Measurements from ENCODE around the gene ZSCAN26.
"Not testable (repeated sequence)": the region's sequence is repeated elsewhere in the genome, so short reads cannot be mapped to it uniquely, and the experiment has no call there.

Gene ZSCAN26

GRCh38 chr6:28312939-28313338, 46.0 kb downstream of the ZSCAN26 start:
- in situ Hi-C loops (cut with MboI; ENCODE audit: low sequenced_read_pairs): no loop called here
- Histone ChIP-seq H3K36me3 (replicated peaks) (no peaks in the 10 kb centered on the region), H3K9me3 (no peaks in the 10 kb centered on the region), H3K4me1 (peaks cover 8% of the 10 kb centered on the region), H3K4me3 (no peak overlapping the region), H3K27me3 (ENCODE audit: low read depth) (no peaks in the 10 kb centered on the region)
- no peak for DNase-seq (ENCODE audit: low spot score in 2 of 2)

GRCh38 chr6:28315628-28316027, 48.7 kb downstream of the ZSCAN26 start:
- peaks cover 8% of the 10 kb centered on the region for H3K4me1 ChIP-seq
- H3K36me3 ChIP-seq (replicated peaks): no peaks in the 10 kb centered on the region
- no peak overlapping the region for H3K4me3 ChIP-seq
- no peaks in the 10 kb centered on the region for H3K9me3 ChIP-seq
- DNase-seq (ENCODE audit: low spot score in 2 of 2): no peak
- no peaks in the 10 kb centered on the region for H3K27me3 ChIP-seq (ENCODE audit: low read depth)
- in situ Hi-C loops (cut with MboI; ENCODE audit: low sequenced_read_pairs): no loop called here

- H3K36me3 ChIP-seq (replicated peaks); H3K4me1 ChIP-seq; H3K27me3 ChIP-seq (ENCODE audit: low read depth); H3K4me3 ChIP-seq; in situ Hi-C loops (cut with MboI; ENCODE audit: low sequenced_read_pairs); DNase-seq (ENCODE audit: low spot score in 2 of 2); H3K9me3 ChIP-seq: not testable (repeated sequence)
Observed at GRCh38 chr6:28317866-28318265, 50.9 kb downstream of the ZSCAN26 start.

DNA sequence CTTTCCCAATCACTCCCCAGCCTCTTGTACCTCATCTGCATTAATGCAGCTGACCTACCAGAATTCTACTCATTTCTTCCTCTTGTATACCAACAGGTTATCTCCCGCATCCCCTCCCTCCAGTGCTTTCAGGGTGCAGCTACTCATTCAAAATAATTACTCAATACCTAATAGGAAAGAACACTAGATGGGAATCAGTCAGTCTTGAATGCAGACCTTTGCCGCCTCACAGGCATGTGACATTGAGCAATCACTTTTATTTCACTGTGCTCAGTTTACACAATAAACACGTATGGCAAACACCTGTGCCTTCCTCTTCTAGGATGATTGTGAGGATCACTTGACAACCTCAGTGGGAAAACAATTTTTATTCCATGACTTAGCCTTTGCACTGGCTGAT, 55.7 kb downstream of the ZSCAN26 start:
- DNase-seq (ENCODE audit: low spot score in 2 of 2): no peak
- Histone ChIP-seq H3K4me1 (no peaks in the 10 kb centered on the region), H3K36me3 (replicated peaks) (no peaks in the 10 kb centered on the region), H3K4me3 (no peak overlapping the region), H3K27me3 (ENCODE audit: low read depth) (no peaks in the 10 kb centered on the region), H3K9me3 (peaks cover 6% of the 10 kb centered on the region; the same call in 1 of the 2 replicates)
- in situ Hi-C loops (cut with MboI; ENCODE audit: low sequenced_read_pairs): no loop called here

GRCh38 chr6:28323813-28324424, 57.0 kb downstream of the ZSCAN26 start:
- H3K36me3 ChIP-seq (replicated peaks): no peaks in the 10 kb centered on the region
- no peaks in the 10 kb centered on the region for H3K27me3 ChIP-seq (ENCODE audit: low read depth)
- H3K4me1 ChIP-seq: no peaks in the 10 kb centered on the region
- DNase-seq (ENCODE audit: low spot score in 2 of 2): no peak
- no peak overlapping the region for H3K4me3 ChIP-seq
- in situ Hi-C loops (cut with MboI; ENCODE audit: low sequenced_read_pairs): no loop called here
- H3K9me3 ChIP-seq: peaks cover 6% of the 10 kb centered on the region; the same call in 1 of the 2 replicates

DNA sequence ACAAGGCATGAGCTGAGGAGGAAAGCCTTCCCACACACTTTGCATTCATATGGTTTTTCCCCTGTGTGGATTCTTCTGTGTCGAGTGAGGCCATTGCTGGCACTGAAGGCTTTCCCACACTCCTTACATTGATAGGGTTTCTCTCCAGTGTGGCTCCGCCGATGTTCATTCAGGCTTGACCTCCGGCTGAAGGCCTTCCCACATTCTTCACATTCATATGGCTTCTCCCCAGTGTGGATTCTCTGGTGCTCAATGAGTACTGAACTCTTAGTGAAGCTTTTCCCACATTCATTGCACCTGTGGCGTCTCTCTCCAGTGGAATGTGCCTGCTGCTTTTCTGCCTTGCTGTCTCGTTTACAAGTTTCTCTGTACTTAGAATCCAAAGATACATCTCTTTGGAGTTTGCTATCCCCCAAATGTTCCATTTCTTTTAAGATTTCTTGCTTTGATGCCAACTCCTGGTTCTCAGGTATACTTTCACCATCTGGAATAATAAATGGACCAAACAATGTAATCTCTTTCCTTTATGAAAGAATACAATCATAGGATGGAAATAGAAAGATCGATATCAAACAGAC, 59.5 kb downstream of the ZSCAN26 start:
- in situ Hi-C loops (cut with MboI; ENCODE audit: low sequenced_read_pairs): no loop called here
- H3K4me3 ChIP-seq: no peak overlapping the region
- no peaks in the 10 kb centered on the region for H3K36me3 ChIP-seq (replicated peaks)
- peaks cover 6% of the 10 kb centered on the region; the same call in 1 of the 2 replicates for H3K9me3 ChIP-seq
- DNase-seq (ENCODE audit: low spot score in 2 of 2): no peak
- H3K4me1 ChIP-seq: no peaks in the 10 kb centered on the region
- H3K27me3 ChIP-seq (ENCODE audit: low read depth): no peaks in the 10 kb centered on the region

Measured in HAP-1 (cell line).